Measurements from ENCODE around the gene PTCH2. TPM values are rescaled to one million over a fixed set of nuclear protein-coding genes. Genes with fewer than 3 reads are reported as not detected.
A peak's percentile ranks its signal among the peaks of the same experiment; 100 is the strongest.

PTCH2 gene, protein sequence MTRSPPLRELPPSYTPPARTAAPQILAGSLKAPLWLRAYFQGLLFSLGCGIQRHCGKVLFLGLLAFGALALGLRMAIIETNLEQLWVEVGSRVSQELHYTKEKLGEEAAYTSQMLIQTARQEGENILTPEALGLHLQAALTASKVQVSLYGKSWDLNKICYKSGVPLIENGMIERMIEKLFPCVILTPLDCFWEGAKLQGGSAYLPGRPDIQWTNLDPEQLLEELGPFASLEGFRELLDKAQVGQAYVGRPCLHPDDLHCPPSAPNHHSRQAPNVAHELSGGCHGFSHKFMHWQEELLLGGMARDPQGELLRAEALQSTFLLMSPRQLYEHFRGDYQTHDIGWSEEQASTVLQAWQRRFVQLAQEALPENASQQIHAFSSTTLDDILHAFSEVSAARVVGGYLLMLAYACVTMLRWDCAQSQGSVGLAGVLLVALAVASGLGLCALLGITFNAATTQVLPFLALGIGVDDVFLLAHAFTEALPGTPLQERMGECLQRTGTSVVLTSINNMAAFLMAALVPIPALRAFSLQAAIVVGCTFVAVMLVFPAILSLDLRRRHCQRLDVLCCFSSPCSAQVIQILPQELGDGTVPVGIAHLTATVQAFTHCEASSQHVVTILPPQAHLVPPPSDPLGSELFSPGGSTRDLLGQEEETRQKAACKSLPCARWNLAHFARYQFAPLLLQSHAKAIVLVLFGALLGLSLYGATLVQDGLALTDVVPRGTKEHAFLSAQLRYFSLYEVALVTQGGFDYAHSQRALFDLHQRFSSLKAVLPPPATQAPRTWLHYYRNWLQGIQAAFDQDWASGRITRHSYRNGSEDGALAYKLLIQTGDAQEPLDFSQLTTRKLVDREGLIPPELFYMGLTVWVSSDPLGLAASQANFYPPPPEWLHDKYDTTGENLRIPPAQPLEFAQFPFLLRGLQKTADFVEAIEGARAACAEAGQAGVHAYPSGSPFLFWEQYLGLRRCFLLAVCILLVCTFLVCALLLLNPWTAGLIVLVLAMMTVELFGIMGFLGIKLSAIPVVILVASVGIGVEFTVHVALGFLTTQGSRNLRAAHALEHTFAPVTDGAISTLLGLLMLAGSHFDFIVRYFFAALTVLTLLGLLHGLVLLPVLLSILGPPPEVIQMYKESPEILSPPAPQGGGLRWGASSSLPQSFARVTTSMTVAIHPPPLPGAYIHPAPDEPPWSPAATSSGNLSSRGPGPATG
- total RNA-seq (2022), result 0.44 and 0.48 TPM in 2 replicates
- percentile 22 among the genes with signal in this experiment for Bru-seq, nascent RNA
- BruChase-seq, experiment 1, labeled RNA remaining after a 2-hour chase, result percentile 24 among the genes with signal in this experiment
- percentile 28 among the genes with signal in this experiment for BruChase-seq, experiment 2, labeled RNA remaining after a 6-hour chase
- long read RNA-seq, partial matches to known transcripts, result 0 of 1 reads
- long read RNA-seq, other reads (novel, unspliced or antisense), result 1 of 1 reads

DNA sequence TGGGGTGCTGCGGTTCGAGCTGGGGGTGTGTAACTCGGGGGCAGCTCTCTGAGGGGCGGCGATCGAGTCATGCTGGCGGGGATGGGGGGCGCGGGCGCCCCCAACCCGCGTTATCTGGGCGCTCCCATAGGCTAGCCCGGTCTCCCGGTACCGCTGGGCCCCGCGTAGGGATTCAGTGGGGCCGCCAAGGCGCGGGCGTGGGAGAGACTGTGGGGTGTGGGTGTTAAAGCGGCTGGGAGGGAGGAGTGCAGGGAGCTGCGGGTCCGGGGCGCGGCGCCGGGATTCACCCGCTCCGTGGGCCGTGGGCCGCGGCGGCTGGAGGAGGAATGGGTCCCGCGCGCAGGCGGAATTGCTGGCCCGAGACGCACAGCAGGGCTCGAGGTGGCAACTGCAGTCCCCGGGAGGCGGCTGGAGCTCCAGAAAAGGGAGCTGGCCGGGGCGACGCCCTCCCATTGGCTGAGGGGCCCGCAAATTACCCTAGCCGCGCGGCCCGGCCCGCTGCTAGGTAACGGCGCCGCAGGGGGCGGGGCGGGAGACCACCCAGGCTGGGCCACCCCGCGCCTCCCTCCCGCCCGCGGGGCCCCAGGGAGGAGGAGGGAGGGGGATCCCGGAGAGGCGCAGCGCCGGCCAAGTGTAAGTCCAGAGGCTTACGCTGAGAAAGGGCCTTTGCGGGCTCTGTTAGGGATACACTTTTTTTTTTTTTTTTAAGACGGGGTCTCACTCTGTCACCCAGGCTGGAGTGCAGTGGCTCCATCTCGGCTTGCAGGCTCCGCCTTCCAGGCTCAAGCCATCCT, at the start of gene PTCH2:
Gene PTCH2, minus strand, starts transcription at position 392 of the 794 bp plus-strand sequence. Its CDS starts 321 bp downstream, at position 71.
- POLR2A ChIA-PET, result interaction anchor here (0.5 to 0.7 kb wide), 4 partner anchors 68 to 718 kb away, joined by 3 read pairs; partner anchors contain the start of gene RPS8

DNA sequence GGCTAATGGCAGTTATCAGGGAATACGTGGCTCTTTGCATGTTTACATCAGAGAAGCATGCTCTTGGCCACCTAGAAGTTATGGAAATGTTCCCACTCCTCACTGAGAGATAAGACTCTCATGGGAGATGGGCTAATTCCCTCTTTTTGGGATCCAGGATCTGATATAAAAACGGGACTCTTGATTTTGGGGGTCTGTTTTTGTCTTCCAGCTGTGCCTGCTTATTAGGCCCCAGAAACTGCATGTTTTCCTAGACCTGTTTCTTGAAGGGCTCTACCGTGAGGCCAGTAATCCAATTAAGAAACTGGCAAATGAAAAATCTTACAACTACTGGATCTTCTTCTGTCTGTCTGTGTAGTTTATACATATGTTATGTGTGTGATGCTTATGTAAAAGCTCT, 47.0 kb upstream of the PTCH2 start:
- H3K4me3 Mint-ChIP-seq (ENCODE audit: unreplicated experiment), result no peak overlapping the region
- H3K9me3 Mint-ChIP-seq (ENCODE audit: unreplicated experiment), result peaks cover 22% of the 10 kb centered on the region
- peaks cover 18% of the 10 kb centered on the region for H3K36me3 Mint-ChIP-seq (ENCODE audit: insufficient read depth, unreplicated experiment)
- no peaks in the 10 kb centered on the region for H3K27me3 ChIP-seq (replicated peaks; ENCODE audit: control insufficient read depth, insufficient read depth, low read length)
- H3K36me3 ChIP-seq (ENCODE audit: control insufficient read depth, insufficient read depth, low read length), result no peaks in the 10 kb centered on the region
- no peaks in the 10 kb centered on the region for H3K4me1 Mint-ChIP-seq (ENCODE audit: low read depth, unreplicated experiment)
- intact Hi-C loops (cut with micrococcal nuclease; ENCODE audit: unreplicated experiment), result no loop called here
- no TSS peak for BruUV-seq (replicated peaks)
- TF ChIP-seq, protein P1, sequence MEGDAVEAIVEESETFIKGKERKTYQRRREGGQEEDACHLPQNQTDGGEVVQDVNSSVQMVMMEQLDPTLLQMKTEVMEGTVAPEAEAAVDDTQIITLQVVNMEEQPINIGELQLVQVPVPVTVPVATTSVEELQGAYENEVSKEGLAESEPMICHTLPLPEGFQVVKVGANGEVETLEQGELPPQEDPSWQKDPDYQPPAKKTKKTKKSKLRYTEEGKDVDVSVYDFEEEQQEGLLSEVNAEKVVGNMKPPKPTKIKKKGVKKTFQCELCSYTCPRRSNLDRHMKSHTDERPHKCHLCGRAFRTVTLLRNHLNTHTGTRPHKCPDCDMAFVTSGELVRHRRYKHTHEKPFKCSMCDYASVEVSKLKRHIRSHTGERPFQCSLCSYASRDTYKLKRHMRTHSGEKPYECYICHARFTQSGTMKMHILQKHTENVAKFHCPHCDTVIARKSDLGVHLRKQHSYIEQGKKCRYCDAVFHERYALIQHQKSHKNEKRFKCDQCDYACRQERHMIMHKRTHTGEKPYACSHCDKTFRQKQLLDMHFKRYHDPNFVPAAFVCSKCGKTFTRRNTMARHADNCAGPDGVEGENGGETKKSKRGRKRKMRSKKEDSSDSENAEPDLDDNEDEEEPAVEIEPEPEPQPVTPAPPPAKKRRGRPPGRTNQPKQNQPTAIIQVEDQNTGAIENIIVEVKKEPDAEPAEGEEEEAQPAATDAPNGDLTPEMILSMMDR (IDR thresholded peaks at IDR 0.05; ENCODE audit: insufficient read depth in 1 of 2, low read depth in 1 of 2, low read length in 1 of 2, severe bottlenecking in 1 of 2, unreplicated experiment in 1 of 2), result no peak
- no peaks in the 10 kb centered on the region for H3K4me1 ChIP-seq
- H3K4me3 ChIP-seq (ENCODE audit: low read depth, low read length), result no peak overlapping the region
- ChIA-PET CTCF (no interaction called here), POLR2A (no interaction called here)
- H3K9me3 ChIP-seq, result peaks cover 17% of the 10 kb centered on the region; the same call in 1 of the 2 replicates
- no peaks in the 10 kb centered on the region for H3K27me3 Mint-ChIP-seq (ENCODE audit: insufficient read depth, unreplicated experiment)
- H3K27ac Mint-ChIP-seq (ENCODE audit: unreplicated experiment), result no peak overlapping the region
- DNase-seq, result peak in 1 of 2 experiments; percentile 2

More for the DNA sequence above, at the start of gene PTCH2:
- TF ChIP-seq, protein P1 (IDR thresholded peaks at IDR 0.05; ENCODE audit: insufficient read depth in 1 of 2, low read depth in 1 of 2, low read length in 1 of 2, severe bottlenecking in 1 of 2, unreplicated experiment in 1 of 2), result no peak
- DNase-seq, result peak; percentile 62 to 66
- CTCF ChIA-PET, result interaction anchor here (1.4 kb wide), 1 partner anchor 169 kb away, joined by 7 read pairs; the partner anchor contains the start of genes HECTD3 and UROD
- peaks cover 5% of the 10 kb centered on the region for H3K36me3 Mint-ChIP-seq (ENCODE audit: insufficient read depth, unreplicated experiment)
- Histone ChIP-seq H3K9me3 (no peaks in the 10 kb centered on the region), H3K36me3 (ENCODE audit: control insufficient read depth, insufficient read depth, low read length) (no peaks in the 10 kb centered on the region), H3K4me3 (ENCODE audit: low read depth, low read length) (peak within 1 kb of the TSS; percentile 48), H3K4me1 (no peaks in the 10 kb centered on the region), H3K27me3 (replicated peaks; ENCODE audit: control insufficient read depth, insufficient read depth, low read length) (no peaks in the 10 kb centered on the region)
- no peaks in the 10 kb centered on the region for H3K9me3 Mint-ChIP-seq (ENCODE audit: unreplicated experiment)
- H3K27ac Mint-ChIP-seq (ENCODE audit: unreplicated experiment), result no peak within 1 kb of the TSS
- BruUV-seq (replicated peaks), result no TSS peak
- intact Hi-C loops (cut with micrococcal nuclease; ENCODE audit: unreplicated experiment), result loop anchor here (2.0 kb wide), 1 partner anchor 168 kb away; the partner anchor contains the start of gene HECTD3
- peak within 1 kb of the TSS; percentile 71 for H3K4me3 Mint-ChIP-seq (ENCODE audit: unreplicated experiment)
- no peaks in the 10 kb centered on the region for H3K27me3 Mint-ChIP-seq (ENCODE audit: insufficient read depth, unreplicated experiment)
- H3K4me1 Mint-ChIP-seq (ENCODE audit: low read depth, unreplicated experiment), result no peaks in the 10 kb centered on the region

All from Caco-2 (cell line).